GM08714 (cell line): Measurements from ENCODE around the gene ZDHHC9.

Experiments used
- H3K4me3 ChIP-seq: fragments of 200-500 bp; sonication (Bioruptor generic); 2 replicates; pipeline ENCODE4 v1.5.1; 2014; ENCODE audit warnings: mild to moderate bottlenecking, low read length, inconsistent platforms
- ZNF274 ChIP-seq: IDR thresholded peaks from 2 replicates; pipeline ENCODE4 v1.6.1; 2012; ENCODE audit warnings: mild to moderate bottlenecking, low read depth, low read length

Gene ZDHHC9

GRCh38 chrX:129802863-129803262 lies 40.8 kb downstream of the ZDHHC9 start:
- H3K4me3 ChIP-seq, result no peak overlapping the region
- TF ChIP-seq ZNF274, result no peak

GRCh38 chrX:129800186-129800585 lies 43.5 kb downstream of the ZDHHC9 start:
- no peak for TF ChIP-seq ZNF274
- H3K4me3 ChIP-seq, result no peak overlapping the region

- no peak overlapping the region for H3K4me3 ChIP-seq
- TF ChIP-seq ZNF274, result no peak
Observed at GRCh38 chrX:129798888-129799287, 44.8 kb downstream of the ZDHHC9 start.

- no peak overlapping the region for H3K4me3 ChIP-seq
- no peak for TF ChIP-seq ZNF274
Observed at GRCh38 chrX:129798456-129798855, 45.2 kb downstream of the ZDHHC9 start.

GRCh38 chrX:129797251-129797906 lies 46.3 kb downstream of the ZDHHC9 start:
- no peak for TF ChIP-seq ZNF274
- no peak overlapping the region for H3K4me3 ChIP-seq

- no peak overlapping the region for H3K4me3 ChIP-seq
- no peak for TF ChIP-seq ZNF274
Observed at GRCh38 chrX:129795584-129795983, 48.1 kb downstream of the ZDHHC9 start.

GRCh38 chrX:129793604-129794191 lies 50.0 kb downstream of the ZDHHC9 start:
- no peak for TF ChIP-seq ZNF274
- H3K4me3 ChIP-seq, result no peak overlapping the region

- no peak overlapping the region for H3K4me3 ChIP-seq
- TF ChIP-seq ZNF274, result no peak
Observed at GRCh38 chrX:129792586-129793291, 50.9 kb downstream of the ZDHHC9 start.

GRCh38 chrX:129791961-129792570 lies 51.6 kb downstream of the ZDHHC9 start:
- H3K4me3 ChIP-seq, result no peak overlapping the region
- TF ChIP-seq ZNF274, result no peak

- no peak overlapping the region for H3K4me3 ChIP-seq
- TF ChIP-seq ZNF274, result no peak
Observed at GRCh38 chrX:129791336-129791735, 52.4 kb downstream of the ZDHHC9 start.

- no peak for TF ChIP-seq ZNF274
- no peak overlapping the region for H3K4me3 ChIP-seq
Observed at GRCh38 chrX:129790808-129791207, 52.9 kb downstream of the ZDHHC9 start.

GRCh38 chrX:129790146-129790545 lies 53.5 kb downstream of the ZDHHC9 start:
- no peak for TF ChIP-seq ZNF274
- no peak overlapping the region for H3K4me3 ChIP-seq

GRCh38 chrX:129788527-129788926 lies 55.2 kb downstream of the ZDHHC9 start:
- no peak overlapping the region for H3K4me3 ChIP-seq
- no peak for TF ChIP-seq ZNF274

GRCh38 chrX:129787336-129788055 lies 56.2 kb downstream of the ZDHHC9 start:
- no peak overlapping the region for H3K4me3 ChIP-seq
- no peak for TF ChIP-seq ZNF274
